Pancreas (tissue), 10 donors: ENCODE results near the gene IDH3A. TPM values are rescaled to one million over a fixed set of nuclear protein-coding genes. Genes with fewer than 3 reads are reported as not detected.

Experiments
- ATAC-seq, 4 donors: fragments of 200-7000 bp; cut with Tn5 transposase; one replicate each; pipeline versions ENCODE4 v1.8.0 to v1.9.1; 2020; ENCODE audit warnings: mild to moderate bottlenecking in 4 of 4, moderate library complexity in 4 of 4
- DNase-seq, 6 donors: peaks; one replicate each; pipeline ENCODE4 v3.0.0-alpha.2; 2020
- FAIRE-seq: peaks from 2 replicates; lab custom pipeline; 2012; peaks lifted over from hg19 to GRCh38; lab: Jason Lieb, UNC
- H3K27ac ChIP-seq, 4 donors: fragments of 200-600 bp; sonication (generic); 1 replicate in 3 of 4; 2 replicates in 1 of 4; pipeline versions ENCODE4 v1.5.0 to v1.8.0; 2020
- H3K27me3 ChIP-seq, 4 donors: fragments of 200-600 bp; one replicate each; pipeline ENCODE4 v1.8.0; 2021
- H3K36me3 ChIP-seq, 3 donors: fragments of 200-600 bp; sonication (generic) in 1 of 3; one replicate each; pipeline versions ENCODE4 v1.5.0 to v1.8.0; 2020 to 2021
- H3K4me1 ChIP-seq, 3 donors: fragments of 200-600 bp; one replicate each; pipeline ENCODE4 v1.8.0; 2021
- H3K4me3 ChIP-seq, 4 donors: fragments of 200-600 bp; sonication (generic) in 2 of 4; one replicate each; pipeline versions ENCODE4 v1.5.0 to v1.8.0; 2020 to 2021
- H3K9me3 ChIP-seq, 4 donors: fragments of 200-600 bp; one replicate each; pipeline ENCODE4 v1.8.0; 2021
- WGBS, 2 donors: extraction: QIAGEN DNeasy Blood & Tissue Kit; methylation state at CpG; one replicate each; pipeline ENCODE4 v1.1.7; 2013; 5-methylcytosine and 5-hydroxymethylcytosine counted together
- intact Hi-C, 3 donors: fragments of 100-400 bp; cut with DNase I; formaldehyde crosslinking; loops; one replicate each; pipeline versions ENCODE4 v1.11.1 to v1.14.2; 2022
- polyA plus RNA-seq, 2 donors: library from polyadenylated mRNA; stranded (reverse); fragments of 200-250 nt; gene quantifications; one replicate each; pipeline ENCODE4 v1.2.3, GENCODE V29; 2013
- total RNA-seq, 6 donors: library from RNA; stranded (reverse); fragmentation: NEBNext Ultra II Directional in 4 of 6; extraction: Animal tissue kit (Norgen Biotek cat#: 25700) in 4 of 6; gene quantifications; one replicate each; pipeline versions ENCODE4 v1.2.1 to v1.2.4, GENCODE V29; 2021 to 2023
- TF ChIP-seq, protein P1 (sequence below), 4 donors: fragments of 200-600 bp; sonication (generic) in 3 of 4; IDR thresholded peaks; one replicate each; pipeline versions ENCODE4 v1.5.0 to v1.8.0; 2021; ENCODE audit warnings: antibody characterized with exemption in 4 of 4
- donor health status: healthy with polysubstance abuse.
- donor health status: DM: no; HTN: no; CAD: no; lungs with moderate emphysema.
- donor health status: DM: no; HTN: no; CAD: no.
- donor health status: control.
- donor health status: control.
- donor health status: Bipolar disorder and iron deficiency.
- donor health status: DM: yes; HTN: yes; CAD: no.
- donor health status: DM: no; HTN: no; CAD: no.
- donor health status: DM: no; HTN: no; CAD: no.
- donor health status: DM: yes; HTN: yes; CAD: no.

IDH3A gene
- total and polyA plus RNA-seq, 8 donors: 10.2 to 32.1 (median 24.8) TPM

- H3K36me3 ChIP-seq: no peaks in the 10 kb centered on the region
- H3K27ac ChIP-seq: no peak overlapping the region
- H3K27me3 ChIP-seq: no peaks in the 10 kb centered on the region
- H3K9me3 ChIP-seq: no peaks in the 10 kb centered on the region
- TF ChIP-seq, protein P1, sequence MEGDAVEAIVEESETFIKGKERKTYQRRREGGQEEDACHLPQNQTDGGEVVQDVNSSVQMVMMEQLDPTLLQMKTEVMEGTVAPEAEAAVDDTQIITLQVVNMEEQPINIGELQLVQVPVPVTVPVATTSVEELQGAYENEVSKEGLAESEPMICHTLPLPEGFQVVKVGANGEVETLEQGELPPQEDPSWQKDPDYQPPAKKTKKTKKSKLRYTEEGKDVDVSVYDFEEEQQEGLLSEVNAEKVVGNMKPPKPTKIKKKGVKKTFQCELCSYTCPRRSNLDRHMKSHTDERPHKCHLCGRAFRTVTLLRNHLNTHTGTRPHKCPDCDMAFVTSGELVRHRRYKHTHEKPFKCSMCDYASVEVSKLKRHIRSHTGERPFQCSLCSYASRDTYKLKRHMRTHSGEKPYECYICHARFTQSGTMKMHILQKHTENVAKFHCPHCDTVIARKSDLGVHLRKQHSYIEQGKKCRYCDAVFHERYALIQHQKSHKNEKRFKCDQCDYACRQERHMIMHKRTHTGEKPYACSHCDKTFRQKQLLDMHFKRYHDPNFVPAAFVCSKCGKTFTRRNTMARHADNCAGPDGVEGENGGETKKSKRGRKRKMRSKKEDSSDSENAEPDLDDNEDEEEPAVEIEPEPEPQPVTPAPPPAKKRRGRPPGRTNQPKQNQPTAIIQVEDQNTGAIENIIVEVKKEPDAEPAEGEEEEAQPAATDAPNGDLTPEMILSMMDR (IDR thresholded peaks at IDR 0.05): no peak
- H3K4me3 ChIP-seq: no peak overlapping the region
- H3K4me1 ChIP-seq: no peaks in the 10 kb centered on the region
- intact Hi-C loops: no loop called here
- DNase-seq (no peak), FAIRE-seq (no peak), ATAC-seq (no peak)
Measured at GRCh38 chr15:78140292-78140691, 8.9 kb upstream of the IDH3A start.

DNA sequence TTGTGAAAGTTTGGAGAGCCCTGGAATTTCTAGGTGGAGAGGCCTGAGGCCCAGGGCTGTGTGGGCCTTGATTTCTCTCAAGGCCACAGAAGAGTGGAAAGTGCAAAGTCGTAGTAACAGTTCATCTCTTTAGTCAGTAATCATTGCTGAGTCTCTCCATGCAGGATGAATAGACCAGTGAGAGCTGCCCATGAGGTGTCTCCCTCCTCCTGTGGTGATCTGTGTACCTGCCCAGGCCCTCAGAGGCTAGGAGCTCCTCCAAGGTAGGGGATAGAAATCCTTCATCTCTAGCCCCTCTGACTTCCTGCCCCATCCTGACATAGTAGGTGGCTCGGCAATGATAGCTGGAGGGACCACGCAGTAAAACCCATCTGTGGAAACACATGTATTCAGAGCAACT lies 6.8 kb upstream of the IDH3A start:
- FAIRE-seq: no peak
- H3K36me3 ChIP-seq: no peaks in the 10 kb centered on the region

GRCh38 chr15:78146425-78147154 lies 2.6 kb upstream of the IDH3A start:
- no peak for FAIRE-seq
- intact Hi-C loops: no loop called here
- Histone ChIP-seq H3K27ac (no peak overlapping the region), H3K36me3 (no peaks in the 10 kb centered on the region), H3K4me1 (peaks cover 0 to 10% (median 5%) of the 10 kb centered on the region in 3 donors), H3K27me3 (no peaks in the 10 kb centered on the region), H3K9me3 (no peaks in the 10 kb centered on the region), H3K4me3 (no peak overlapping the region)
- TF ChIP-seq, protein P1 (IDR thresholded peaks at IDR 0.05): no peak
- WGBS, 2 donors: 75 to 82% methylated on average over 4 of the region's 4 CpGs
- DNase-seq: peak in 2 of 6 donors; percentile 13 to 25
- no peak for ATAC-seq

More for the DNA sequence above, 6.8 kb upstream of the IDH3A start:
- 84 to 85% methylated on average over 3 of the region's 3 CpGs for WGBS, 2 donors
- Histone ChIP-seq H3K27me3 (no peaks in the 10 kb centered on the region), H3K9me3 (no peaks in the 10 kb centered on the region), H3K4me3 (no peak overlapping the region), H3K27ac (no peak overlapping the region), H3K4me1 (no peaks in the 10 kb centered on the region)
- DNase-seq (no peak), ATAC-seq (no peak)
- TF ChIP-seq, protein P1 (IDR thresholded peaks at IDR 0.05): no peak
- intact Hi-C loops: no loop called here

GRCh38 chr15:78147566-78147965 lies 1.6 kb upstream of the IDH3A start:
- Histone ChIP-seq H3K9me3 (no peaks in the 10 kb centered on the region), H3K4me1 (peaks cover 0 to 10% (median 5%) of the 10 kb centered on the region in 3 donors), H3K27ac (no peak overlapping the region), H3K4me3 (no peak overlapping the region), H3K27me3 (no peaks in the 10 kb centered on the region), H3K36me3 (no peaks in the 10 kb centered on the region)
- ATAC-seq (no peak), DNase-seq (peak in 1 of 6 donors; percentile 20), FAIRE-seq (no peak)
- TF ChIP-seq, protein P1 (IDR thresholded peaks at IDR 0.05): no peak
- WGBS, 2 donors: 91 to 98% methylated on average over 6 of the region's 6 CpGs
- intact Hi-C loops: no loop called here
